ENCODE results near the gene GALNT9. TPM values are rescaled to one million over a fixed set of nuclear protein-coding genes. Genes with fewer than 3 reads are reported as not detected.
"Not testable (repeated sequence)": the region's sequence is repeated elsewhere in the genome, so short reads cannot be mapped to it uniquely, and the experiment has no call there.

The GALNT9 gene
- total RNA-seq, 1 experiment from 2014 or later, result 2.6 TPM

DNA sequence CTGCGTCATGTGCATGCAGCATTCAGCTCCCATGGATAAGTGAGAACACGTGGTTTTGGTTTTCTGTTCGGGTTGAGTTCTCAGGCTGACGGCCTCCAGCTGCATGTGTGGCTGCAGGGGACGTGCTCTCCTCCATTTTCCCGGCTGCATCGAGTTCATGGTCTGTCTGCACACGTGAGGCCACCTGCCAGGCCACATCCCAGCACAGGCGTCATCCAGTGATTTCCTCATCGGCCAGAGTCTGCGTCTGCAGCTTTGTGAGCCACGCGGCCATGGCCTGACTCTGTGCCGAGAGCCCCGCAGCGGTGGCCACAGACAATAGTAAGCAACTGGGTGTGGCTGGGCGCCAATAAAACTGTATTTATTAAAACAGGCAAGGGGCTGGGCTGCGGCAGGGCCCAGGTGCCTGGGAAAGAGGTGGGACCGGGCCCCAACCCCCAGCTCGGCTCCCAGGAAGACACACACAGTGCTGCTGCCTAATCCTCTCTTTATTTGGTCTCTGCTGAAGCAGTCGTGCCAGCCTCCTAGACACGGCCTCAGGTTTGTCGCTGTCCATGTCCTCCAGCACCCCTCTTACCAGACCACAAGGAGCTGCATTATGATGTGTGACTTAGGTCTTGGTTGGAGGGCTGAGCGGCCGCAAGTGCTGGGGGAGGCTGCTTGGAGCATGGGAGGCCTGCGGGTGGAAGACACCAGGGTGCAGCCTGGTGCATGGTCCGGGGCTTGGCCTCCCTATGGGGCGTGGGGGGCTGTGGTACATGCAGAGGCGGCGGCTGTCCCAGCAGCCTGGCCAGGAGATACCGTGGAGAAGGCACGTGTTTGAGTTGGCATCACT is 133.1 kb downstream of the GALNT9 start:
- POLR2A ChIA-PET, result no interaction called here
- Histone ChIP-seq H3K4me2 (ENCODE audit: low read length) (no peak overlapping the region), H3K4me1 (ENCODE audit: control insufficient read depth in 1 of 2, insufficient read depth in 2 of 2, low read length in 2 of 2) (no peaks in the 10 kb centered on the region), H3K27ac (ENCODE audit: low read depth, low read length) (no peak overlapping the region), H3K9ac (ENCODE audit: low read length) (no peak overlapping the region), H3K4me3 (replicated peaks in 1 of 2; ENCODE audit: low read depth in 1 of 2, low read length in 2 of 2) (no peak overlapping the region), H3K36me3 (ENCODE audit: control insufficient read depth in 1 of 2, insufficient read depth in 2 of 2, low read length in 2 of 2) (no peaks in the 10 kb centered on the region), H4K20me1 (ENCODE audit: insufficient read depth) (no peaks in the 10 kb centered on the region), H3K9me2 (ENCODE audit: insufficient read depth) (no peaks in the 10 kb centered on the region), H2AFZ (ENCODE audit: low read depth, low read length, poor library complexity, severe bottlenecking) (no peak overlapping the region), H3K79me2 (ENCODE audit: insufficient read depth, low read length) (no peaks in the 10 kb centered on the region), H3K9me3 (ENCODE audit: control insufficient read depth in 1 of 2, insufficient read depth in 1 of 2, low read depth in 1 of 2, low read length in 2 of 2) (peaks cover 9 to 18% of the 10 kb centered on the region in 2 experiments; a peak in 2 of 4 replicates), H3K27me3 (ENCODE audit: insufficient read depth, low read length) (no peaks in the 10 kb centered on the region)
- CTCF ChIA-PET, result no interaction called here
- no TSS peak for BruUV-seq (replicated peaks)
- TF ChIP-seq POLR2AphosphoS5 (IDR thresholded peaks at IDR 0.05; ENCODE audit: low read depth, low read length) (no peak), POLR2A (IDR thresholded peaks at IDR 0.05; ENCODE audit: borderline replicate concordance, extremely low read depth, insufficient read depth, insufficient read length) (no peak), EGR1 (IDR thresholded peaks at IDR 0.05; ENCODE audit: low read depth) (no peak), ZFX (IDR thresholded peaks at IDR 0.05) (no peak), SP1 (IDR thresholded peaks at IDR 0.05; ENCODE audit: low read depth) (no peak)
- intact Hi-C loops (cut with micrococcal nuclease), result no loop called here
- RAD21 ChIA-PET (ENCODE audit: low non-redundant PET in 1 of 2, low total read pairs in 2 of 2, uncharacterized antibody in 2 of 2, unreplicated experiment in 2 of 2), result no interaction called here
- ATAC-seq (no peak), DNase-seq (ENCODE audit: low read depth, low spot score) (no peak)

DNA sequence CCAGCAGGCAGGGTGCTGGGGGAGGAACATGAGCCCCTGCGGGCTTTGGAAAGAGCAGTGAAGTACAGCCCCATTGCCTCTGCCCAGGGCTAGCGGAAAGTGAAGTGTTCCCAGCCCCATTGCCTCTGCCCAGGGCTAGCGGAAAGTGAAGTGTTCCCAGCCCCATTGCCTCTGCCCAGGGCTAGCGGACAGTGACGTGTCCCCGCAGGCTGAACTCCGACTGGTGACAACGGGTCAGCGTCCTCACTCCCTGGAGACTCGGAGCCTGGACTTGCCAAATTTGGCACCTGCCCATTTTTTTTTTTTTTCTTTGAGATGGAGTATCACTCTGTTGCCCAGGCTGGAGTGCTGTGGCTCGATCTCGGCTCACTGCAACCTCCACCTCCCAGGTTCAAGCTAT is 134.1 kb downstream of the GALNT9 start:
- H3K4me1 ChIP-seq (ENCODE audit: control insufficient read depth in 1 of 2, insufficient read depth in 2 of 2, low read length in 2 of 2); RAD21 ChIA-PET (ENCODE audit: low non-redundant PET in 1 of 2, low total read pairs in 2 of 2, uncharacterized antibody in 2 of 2, unreplicated experiment in 2 of 2); H3K9ac ChIP-seq (ENCODE audit: low read length); H3K27me3 ChIP-seq (ENCODE audit: insufficient read depth, low read length); intact Hi-C loops (cut with micrococcal nuclease); H3K27ac ChIP-seq (ENCODE audit: low read depth, low read length); H3K4me2 ChIP-seq (ENCODE audit: low read length); H3K9me2 ChIP-seq (ENCODE audit: insufficient read depth); H3K4me3 ChIP-seq (replicated peaks in 1 of 2; ENCODE audit: low read depth in 1 of 2, low read length in 2 of 2); CTCF ChIA-PET; H2AFZ ChIP-seq (ENCODE audit: low read depth, low read length, poor library complexity, severe bottlenecking); H3K79me2 ChIP-seq (ENCODE audit: insufficient read depth, low read length); DNase-seq (ENCODE audit: low read depth, low spot score); H3K36me3 ChIP-seq (ENCODE audit: control insufficient read depth in 1 of 2, insufficient read depth in 2 of 2, low read length in 2 of 2); BruUV-seq (replicated peaks); POLR2A ChIA-PET; ATAC-seq; H4K20me1 ChIP-seq (ENCODE audit: insufficient read depth): not testable (repeated sequence)
- H3K9me3 ChIP-seq (ENCODE audit: control insufficient read depth in 1 of 2, insufficient read depth in 1 of 2, low read depth in 1 of 2, low read length in 2 of 2), result peaks cover 9 to 18% of the 10 kb centered on the region in 2 experiments; a peak in 2 of 4 replicates

All from HCT116 (cell line).